ENCODE data around the gene PDE4B. TPM values are rescaled to one million over a fixed set of nuclear protein-coding genes. Genes with fewer than 3 reads are reported as not detected.

The PDE4B gene
- total RNA-seq, 2 donors from 2014 or later = 4.3 to 18.0 TPM

- Histone ChIP-seq H3K4me1 (ENCODE audit: control insufficient read depth, insufficient read depth, low read length) (peaks cover 4% of the 10 kb centered on the region), H3K9ac (ENCODE audit: extremely low read depth, low read length, poor library complexity, severe bottlenecking) (no peak overlapping the region), H3K4me3 (ENCODE audit: low read length) (no peak overlapping the region), H3K27ac (ENCODE audit: low read depth, low read length) (no peak overlapping the region), H3K36me3 (ENCODE audit: control insufficient read depth, insufficient read depth, low read length) (no peaks in the 10 kb centered on the region), H3K27me3 (ENCODE audit: control insufficient read depth, insufficient read depth, low read length, poor library complexity, severe bottlenecking) (no peaks in the 10 kb centered on the region), H3K9me3 (ENCODE audit: control insufficient read depth, low read length) (no peaks in the 10 kb centered on the region)
- no peak for TF ChIP-seq CTCF (conservative IDR thresholded peaks at IDR 0.05)
- H3K4me3 Mint-ChIP-seq = no peak overlapping the region
- WGBS, 2 experiments (ENCODE audit: insufficient coverage in 1 of 2, insufficient read length in 1 of 2) = 90 to 100% methylated on average over 1 of the region's 1 CpG
- H3K36me3 Mint-ChIP-seq (ENCODE audit: low read depth) = no peaks in the 10 kb centered on the region
- peaks cover 40% of the 10 kb centered on the region for H3K4me1 Mint-ChIP-seq
- no peak for DNase-seq
- H3K9me3 Mint-ChIP-seq = no peaks in the 10 kb centered on the region
- no peak overlapping the region for H3K27ac Mint-ChIP-seq
- H3K27me3 Mint-ChIP-seq (ENCODE audit: insufficient read depth) = no peaks in the 10 kb centered on the region
These were observed 481.9 kb downstream of the PDE4B start for GRCh38 chr1:66274634-66275033.

- Mint-ChIP-seq H3K4me1 (peaks cover 40% of the 10 kb centered on the region), H3K36me3 (ENCODE audit: low read depth) (no peaks in the 10 kb centered on the region), H3K27ac (no peak overlapping the region), H3K9me3 (no peaks in the 10 kb centered on the region), H3K27me3 (ENCODE audit: insufficient read depth) (no peaks in the 10 kb centered on the region), H3K4me3 (no peak overlapping the region)
- Histone ChIP-seq H3K4me3 (ENCODE audit: low read length) (no peak overlapping the region), H3K36me3 (ENCODE audit: control insufficient read depth, insufficient read depth, low read length) (no peaks in the 10 kb centered on the region), H3K9me3 (ENCODE audit: control insufficient read depth, low read length) (no peaks in the 10 kb centered on the region), H3K4me1 (ENCODE audit: control insufficient read depth, insufficient read depth, low read length) (peaks cover 4% of the 10 kb centered on the region), H3K27ac (ENCODE audit: low read depth, low read length) (no peak overlapping the region), H3K9ac (ENCODE audit: extremely low read depth, low read length, poor library complexity, severe bottlenecking) (no peak overlapping the region), H3K27me3 (ENCODE audit: control insufficient read depth, insufficient read depth, low read length, poor library complexity, severe bottlenecking) (no peaks in the 10 kb centered on the region)
- TF ChIP-seq CTCF (conservative IDR thresholded peaks at IDR 0.05) = no peak
- DNase-seq = no peak
- WGBS, 2 experiments (ENCODE audit: insufficient coverage in 1 of 2, insufficient read length in 1 of 2) = 90% methylated on average over 1 of the region's 1 CpG; no CpG with 5 or more reads in 1 of the 2 experiments
These were observed 482.4 kb downstream of the PDE4B start for GRCh38 chr1:66275083-66275482.

GRCh38 chr1:66275601-66276023 is 482.9 kb downstream of the PDE4B start:
- H3K9me3 Mint-ChIP-seq = no peaks in the 10 kb centered on the region
- WGBS, 2 experiments (ENCODE audit: insufficient coverage in 1 of 2, insufficient read length in 1 of 2) = 82 to 93% methylated on average over 2 to 5 of the region's 5 CpGs
- no peak overlapping the region for H3K4me3 ChIP-seq (ENCODE audit: low read length)
- H3K9me3 ChIP-seq (ENCODE audit: control insufficient read depth, low read length) = no peaks in the 10 kb centered on the region
- no peaks in the 10 kb centered on the region for H3K27me3 ChIP-seq (ENCODE audit: control insufficient read depth, insufficient read depth, low read length, poor library complexity, severe bottlenecking)
- TF ChIP-seq CTCF (conservative IDR thresholded peaks at IDR 0.05) = no peak
- no peaks in the 10 kb centered on the region for H3K27me3 Mint-ChIP-seq (ENCODE audit: insufficient read depth)
- H3K27ac ChIP-seq (ENCODE audit: low read depth, low read length) = no peak overlapping the region
- H3K4me3 Mint-ChIP-seq = no peak overlapping the region
- no peak for DNase-seq
- no peaks in the 10 kb centered on the region for H3K36me3 ChIP-seq (ENCODE audit: control insufficient read depth, insufficient read depth, low read length)
- peaks cover 4% of the 10 kb centered on the region for H3K4me1 ChIP-seq (ENCODE audit: control insufficient read depth, insufficient read depth, low read length)
- H3K27ac Mint-ChIP-seq = no peak overlapping the region
- peaks cover 38% of the 10 kb centered on the region for H3K4me1 Mint-ChIP-seq
- H3K36me3 Mint-ChIP-seq (ENCODE audit: low read depth) = no peaks in the 10 kb centered on the region
- H3K9ac ChIP-seq (ENCODE audit: extremely low read depth, low read length, poor library complexity, severe bottlenecking) = no peak overlapping the region

Data from endodermal cell (in vitro differentiated cells).